Naive thymus-derived CD4-positive, alpha-beta T cell (primary cell): ENCODE results near the gene IRF2. TPM values are rescaled to one million over a fixed set of nuclear protein-coding genes. Genes with fewer than 3 reads are reported as not detected.

ENCODE experiments used
- ATAC-seq: fragments of 150-1000 bp; cut with Tn5 transposase; 2 replicates; pipeline ENCODE4 v1.10.0; 2021; ENCODE audit warnings: mild to moderate bottlenecking, moderate library complexity
- CTCF ChIA-PET: fragments of 350-600 bp; sonication (Branson Sonifier 250); formaldehyde crosslinking; loops from one replicate; lab custom pipeline; 2021; ENCODE audit warnings: antibody characterized with exemption; lab: Charles Lee
- POLR2A ChIA-PET: fragments of 350-600 bp; sonication (Branson Sonifier 250); formaldehyde crosslinking; loops from one replicate; lab custom pipeline; 2021; ENCODE audit warnings: antibody characterized with exemption, inconsistent platforms; lab: Charles Lee
- DNase-seq, 9 donors: peaks; one replicate each; pipeline versions ENCODE4 v3.0.0 to v3.0.0-alpha.2; 2020 to 2022; ENCODE audit warnings: mixed read lengths in 1 of 9
- H3K27ac ChIP-seq: one replicate; pipeline ENCODE4 v1.7.0; 2013; ENCODE audit warnings: mild to moderate bottlenecking, low read depth, low read length, moderate library complexity
- H3K27me3 ChIP-seq, 2 donors: one replicate each; pipeline ENCODE4 v1.7.0; 2013; ENCODE audit warnings: low read length in 2 of 2, mild to moderate bottlenecking in 2 of 2, moderate library complexity in 2 of 2; ENCODE audit not compliant: control insufficient read depth in 2 of 2, insufficient read depth in 2 of 2
- H3K36me3 ChIP-seq, 3 experiments: 1 replicate in 2 of 3; 2 replicates in 1 of 3; pipeline ENCODE4 v1.7.0; 2013; ENCODE audit warnings: low read length in 3 of 3, mild to moderate bottlenecking in 3 of 3, moderate library complexity in 1 of 3; ENCODE audit not compliant: insufficient read depth in 3 of 3, control insufficient read depth in 2 of 3
- H3K4me1 ChIP-seq, 2 donors: one replicate each; pipeline ENCODE4 v1.7.0; 2013; ENCODE audit warnings: low read length in 2 of 2, mild to moderate bottlenecking in 2 of 2, moderate library complexity in 1 of 2; ENCODE audit not compliant: control insufficient read depth in 2 of 2, insufficient read depth in 2 of 2
- H3K4me3 ChIP-seq: 2 replicates; pipeline ENCODE4 v1.7.0; 2013; ENCODE audit warnings: mild to moderate bottlenecking, low read length
- H3K9me3 ChIP-seq, 3 experiments: 1 replicate in 2 of 3; 2 replicates in 1 of 3; pipeline ENCODE4 v1.7.0; 2013; ENCODE audit warnings: low read length in 3 of 3; ENCODE audit not compliant: control insufficient read depth in 2 of 3
- H3K27ac Mint-ChIP-seq, 9 donors: one replicate each; pipeline ENCODE4 v1.8.0; 2020 to 2022; ENCODE audit warnings: mixed read lengths in 9 of 9, mild to moderate bottlenecking in 8 of 9, moderate library complexity in 5 of 9, inconsistent platforms in 2 of 9
- H3K27me3 Mint-ChIP-seq, 5 donors: one replicate each; pipeline ENCODE4 v1.8.0; 2021 to 2022; ENCODE audit warnings: mixed read lengths in 5 of 5, mild to moderate bottlenecking in 1 of 5
- H3K36me3 Mint-ChIP-seq, 5 donors: one replicate each; pipeline ENCODE4 v1.8.0; 2020 to 2022; ENCODE audit warnings: mixed read lengths in 5 of 5, mild to moderate bottlenecking in 3 of 5, inconsistent platforms in 1 of 5
- H3K4me1 Mint-ChIP-seq, 7 donors: one replicate each; pipeline ENCODE4 v1.8.0; 2020 to 2022; ENCODE audit warnings: mixed read lengths in 7 of 7, mild to moderate bottlenecking in 3 of 7, inconsistent platforms in 1 of 7
- H3K4me3 Mint-ChIP-seq, 10 donors: one replicate each; pipeline ENCODE4 v1.8.0; 2020 to 2022; ENCODE audit warnings: mild to moderate bottlenecking in 10 of 10, mixed read lengths in 10 of 10, moderate library complexity in 6 of 10, inconsistent platforms in 2 of 10
- H3K9me3 Mint-ChIP-seq, 11 donors: one replicate each; pipeline ENCODE4 v1.8.0; 2020 to 2022; ENCODE audit warnings: mixed read lengths in 11 of 11, mild to moderate bottlenecking in 4 of 11, inconsistent platforms in 1 of 11, moderate library complexity in 1 of 11
- intact Hi-C, 2 donors: fragments of 100-400 bp; cut with micrococcal nuclease; formaldehyde crosslinking; loops; one replicate each; pipeline ENCODE4 v1.15.1; 2023
- polyA plus RNA-seq, 2 donors: library from polyadenylated mRNA; unstranded; fragments of 300-500 nt; fragmentation: Illumina TruSeq; gene quantifications; one replicate each; pipeline ENCODE4 v1.2.3, GENCODE V29; 2021
- total RNA-seq, 6 experiments: library from RNA in 5 of 6; stranded (reverse) in 5 of 6; gene quantifications; 1 replicate in 5 of 6; 2 replicates in 1 of 6; pipeline ENCODE4 v1.2.3 and lab custom pipeline; 2021 to 2026

IRF2 gene
- total and polyA plus RNA-seq, 7 experiments from 2014 or later = 31.2 to 87.0 (median 77.5) TPM

- ChIA-PET CTCF (no interaction called here), POLR2A (interaction anchor here (1.0 to 1.5 kb wide), 2 partner anchors 16 to 24 kb away, joined by 3 read pairs; no protein-coding TSS in a partner anchor)
- peaks cover 5 to 33% of the 10 kb centered on the region in 2 donors for H3K4me1 ChIP-seq
- no peaks in the 10 kb centered on the region for H3K9me3 Mint-ChIP-seq
- peaks cover 0 to 13% (median 0%) of the 10 kb centered on the region in 3 experiments for H3K36me3 ChIP-seq
- H3K4me3 ChIP-seq = no peak overlapping the region
- peak overlapping the region in 5 of 10 donors; percentile 12 to 58 (median 45) for H3K4me3 Mint-ChIP-seq
- no peak overlapping the region for H3K27ac ChIP-seq
- DNase-seq (peak in 1 of 9 donors; percentile 30), ATAC-seq (peak; percentile 65)
- H3K27ac Mint-ChIP-seq = peak overlapping the region in 7 of 9 donors; percentile 46 to 89 (median 61)
- H3K9me3 ChIP-seq = no peaks in the 10 kb centered on the region
- H3K4me1 Mint-ChIP-seq = peaks cover 55 to 91% (median 90%) of the 10 kb centered on the region in 7 donors
- intact Hi-C loops = loop anchor here in 1 of 2 donors (5.0 kb wide), 1 partner anchor 35 kb away; the partner anchor contains the start of gene IRF2
- H3K36me3 Mint-ChIP-seq = peaks cover 0 to 18% (median 4%) of the 10 kb centered on the region in 5 donors
- no peaks in the 10 kb centered on the region for H3K27me3 ChIP-seq
- no peaks in the 10 kb centered on the region for H3K27me3 Mint-ChIP-seq
Observed at GRCh38 chr4:184437565-184438265, 36.6 kb downstream of the IRF2 start.

GRCh38 chr4:184434501-184435066 lies 39.8 kb downstream of the IRF2 start:
- ATAC-seq = no peak
- CTCF ChIA-PET = interaction anchor here (1.6 kb wide), 1 partner anchor 170 kb away, joined by 4 read pairs; no protein-coding TSS in a partner anchor
- H3K27ac Mint-ChIP-seq = peak overlapping the region in 1 of 9 donors; percentile 37
- H3K36me3 Mint-ChIP-seq = peaks cover 0 to 36% (median 12%) of the 10 kb centered on the region in 5 donors
- Histone ChIP-seq H3K27ac (no peak overlapping the region), H3K36me3 (peaks cover 0 to 15% (median 0%) of the 10 kb centered on the region in 3 experiments), H3K4me3 (no peak overlapping the region), H3K9me3 (no peaks in the 10 kb centered on the region), H3K27me3 (no peaks in the 10 kb centered on the region), H3K4me1 (peaks cover 5 to 27% of the 10 kb centered on the region in 2 donors)
- intact Hi-C loops = loop anchor here in 1 of 2 donors (5.0 kb wide), 1 partner anchor 38 kb away; the partner anchor contains the start of gene IRF2
- POLR2A ChIA-PET = interaction anchor here (1.3 kb wide), 1 partner anchor 14 kb away, joined by 3 read pairs; no protein-coding TSS in a partner anchor
- H3K4me1 Mint-ChIP-seq = peaks cover 50 to 91% (median 88%) of the 10 kb centered on the region in 7 donors
- DNase-seq = no peak
- no peaks in the 10 kb centered on the region for H3K27me3 Mint-ChIP-seq
- no peaks in the 10 kb centered on the region for H3K9me3 Mint-ChIP-seq
- H3K4me3 Mint-ChIP-seq = no peak overlapping the region

- Mint-ChIP-seq H3K27ac (peak overlapping the region in 5 of 9 donors; percentile 8 to 73 (median 43)), H3K27me3 (no peaks in the 10 kb centered on the region), H3K36me3 (peaks cover 0 to 38% (median 14%) of the 10 kb centered on the region in 5 donors), H3K4me3 (no peak overlapping the region), H3K9me3 (no peaks in the 10 kb centered on the region), H3K4me1 (peaks cover 51 to 93% (median 89%) of the 10 kb centered on the region in 7 donors)
- intact Hi-C loops = no loop called here
- ATAC-seq (no peak), DNase-seq (no peak)
- ChIA-PET POLR2A (interaction anchor here (1.3 kb wide), 1 partner anchor 14 kb away, joined by 3 read pairs; no protein-coding TSS in a partner anchor), CTCF (no interaction called here)
- H3K9me3 ChIP-seq = no peaks in the 10 kb centered on the region
- H3K4me3 ChIP-seq = no peak overlapping the region
- H3K4me1 ChIP-seq = peaks cover 5 to 25% of the 10 kb centered on the region in 2 donors
- H3K36me3 ChIP-seq = peaks cover 0 to 16% (median 0%) of the 10 kb centered on the region in 3 experiments
- H3K27me3 ChIP-seq = no peaks in the 10 kb centered on the region
- H3K27ac ChIP-seq = no peak overlapping the region
Observed at GRCh38 chr4:184434021-184434420, 40.3 kb downstream of the IRF2 start.

- H3K9me3 ChIP-seq = no peaks in the 10 kb centered on the region
- ChIA-PET CTCF (no interaction called here), POLR2A (interaction anchor here (1.3 kb wide), 1 partner anchor 15 kb away, joined by 3 read pairs; no protein-coding TSS in a partner anchor)
- no peak for ATAC-seq
- H3K4me3 ChIP-seq = no peak overlapping the region
- H3K36me3 ChIP-seq = peaks cover 0 to 23% (median 0%) of the 10 kb centered on the region in 3 experiments
- DNase-seq = no peak
- H3K27me3 ChIP-seq = no peaks in the 10 kb centered on the region
- H3K27ac ChIP-seq = no peak overlapping the region
- Mint-ChIP-seq H3K27me3 (no peaks in the 10 kb centered on the region), H3K27ac (peak overlapping the region in 6 of 9 donors; percentile 15 to 86 (median 54)), H3K9me3 (no peaks in the 10 kb centered on the region), H3K4me1 (peaks cover 45 to 91% (median 86%) of the 10 kb centered on the region in 7 donors), H3K36me3 (peaks cover 0 to 41% (median 16%) of the 10 kb centered on the region in 5 donors), H3K4me3 (peak overlapping the region in 2 of 10 donors; percentile 26 to 50)
- peaks cover 5 to 20% of the 10 kb centered on the region in 2 donors for H3K4me1 ChIP-seq
- intact Hi-C loops = no loop called here
Observed at GRCh38 chr4:184433258-184433892, 41.0 kb downstream of the IRF2 start.

DNA sequence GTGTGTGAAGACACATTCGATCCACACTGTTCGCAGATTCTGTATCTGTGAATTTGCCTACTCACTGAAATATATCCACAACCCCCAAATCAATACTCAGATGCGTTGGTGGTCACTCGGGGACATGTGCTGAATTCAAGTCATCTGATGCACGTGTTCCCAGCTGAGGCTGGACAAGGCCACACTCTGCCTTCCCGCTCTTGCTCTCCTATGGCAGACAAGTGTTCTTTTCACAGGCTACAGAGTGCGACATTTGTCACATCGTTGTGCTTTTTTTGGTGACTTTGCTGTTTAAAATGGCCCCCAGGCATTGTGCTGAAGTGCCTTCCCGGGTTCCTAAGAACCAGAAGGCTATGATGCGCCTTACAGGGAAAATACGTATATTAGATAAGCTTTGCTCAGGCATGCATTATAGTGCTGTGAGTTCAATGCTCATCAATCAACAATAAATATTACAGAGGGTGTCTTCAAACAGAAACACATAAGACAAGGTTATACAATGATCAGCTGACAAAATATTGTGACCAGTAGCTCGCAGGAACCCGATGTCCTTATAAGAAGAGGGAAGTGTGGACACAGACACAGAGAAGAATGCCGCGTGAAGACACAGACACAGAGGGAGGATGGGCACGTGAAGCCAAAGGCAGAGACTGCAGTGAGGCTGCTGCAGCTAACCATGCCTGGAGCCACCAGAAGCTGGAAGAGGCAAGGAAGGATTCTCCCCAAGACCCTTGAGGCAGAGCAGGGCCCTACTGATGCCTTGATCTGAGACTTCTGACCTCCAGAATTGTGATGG lies 42.0 kb downstream of the IRF2 start:
- intact Hi-C loops = no loop called here
- Mint-ChIP-seq H3K4me1 (peaks cover 41 to 91% (median 84%) of the 10 kb centered on the region in 7 donors), H3K27ac (peak overlapping the region in 8 of 9 donors; percentile 15 to 82 (median 34)), H3K9me3 (no peaks in the 10 kb centered on the region), H3K36me3 (peaks cover 5 to 44% (median 17%) of the 10 kb centered on the region in 5 donors), H3K4me3 (peak overlapping the region in 1 of 10 donors; percentile 22), H3K27me3 (no peaks in the 10 kb centered on the region)
- peaks cover 0 to 33% (median 0%) of the 10 kb centered on the region in 3 experiments for H3K36me3 ChIP-seq
- no peaks in the 10 kb centered on the region for H3K27me3 ChIP-seq
- H3K9me3 ChIP-seq = no peaks in the 10 kb centered on the region
- ChIA-PET POLR2A (no interaction called here), CTCF (no interaction called here)
- no peak overlapping the region for H3K4me3 ChIP-seq
- DNase-seq (no peak), ATAC-seq (no peak)
- no peak overlapping the region for H3K27ac ChIP-seq
- H3K4me1 ChIP-seq = peaks cover 5 to 19% of the 10 kb centered on the region in 2 donors
